Limb (tissue), 2 donors: ENCODE measurements around the gene SLC22A14.
"Not testable (repeated sequence)": the region's sequence is repeated elsewhere in the genome, so short reads cannot be mapped to it uniquely, and the experiment has no call there.

Source experiments
- DNase-seq, 2 donors: peaks; one replicate each; pipeline ENCODE4 v3.0.0-alpha.2; 2016; ENCODE audit errors: extremely low spot score in 2 of 2

The SLC22A14 gene

GRCh38 chr3:38270606-38271005 lies 11.5 kb upstream of the SLC22A14 start:
- no peak for DNase-seq

- DNase-seq, result no peak
Observed at GRCh38 chr3:38271553-38271952, 10.5 kb upstream of the SLC22A14 start.

- no peak for DNase-seq
Observed at GRCh38 chr3:38274864-38275649, 7.0 kb upstream of the SLC22A14 start.

GRCh38 chr3:38275658-38276057 lies 6.4 kb upstream of the SLC22A14 start:
- no peak for DNase-seq

- no peak for DNase-seq
Observed at GRCh38 chr3:38276081-38276916, 5.8 kb upstream of the SLC22A14 start.

GRCh38 chr3:38276917-38277630 lies 5.0 kb upstream of the SLC22A14 start:
- DNase-seq, result no peak

- no peak for DNase-seq
Observed at GRCh38 chr3:38278841-38279240, 3.3 kb upstream of the SLC22A14 start.

GRCh38 chr3:38283810-38284755 lies 2.0 kb downstream of the SLC22A14 start:
- DNase-seq, result peak in 1 of 2 donors; percentile 35

- no peak for DNase-seq
Observed at GRCh38 chr3:38284756-38285150, 2.7 kb downstream of the SLC22A14 start.

- not testable (repeated sequence) for DNase-seq
Observed at GRCh38 chr3:38289286-38290217, 7.5 kb downstream of the SLC22A14 start.

- not testable (repeated sequence) for DNase-seq
Observed at GRCh38 chr3:38297053-38297452, 15.0 kb downstream of the SLC22A14 start.

- DNase-seq, result no peak
Observed at GRCh38 chr3:38297537-38297936, 15.4 kb downstream of the SLC22A14 start.

GRCh38 chr3:38297947-38298711 lies 16.0 kb downstream of the SLC22A14 start:
- DNase-seq, result peak in 1 of 2 donors; percentile 39

GRCh38 chr3:38306941-38307340 lies 24.8 kb downstream of the SLC22A14 start:
- no peak for DNase-seq

- DNase-seq, result no peak
Observed at GRCh38 chr3:38307599-38307998, 25.5 kb downstream of the SLC22A14 start.

- no peak for DNase-seq
Observed at GRCh38 chr3:38308456-38308855, 26.4 kb downstream of the SLC22A14 start.

- no peak for DNase-seq
Observed at GRCh38 chr3:38311476-38311875, 29.4 kb downstream of the SLC22A14 start.

- no peak for DNase-seq
Observed at GRCh38 chr3:38311941-38312340, 29.8 kb downstream of the SLC22A14 start.

GRCh38 chr3:38312356-38312755 lies 30.3 kb downstream of the SLC22A14 start:
- DNase-seq, result no peak
